COLO668 (cell line): ENCODE measurements around the gene CAPZB.

ENCODE experiments used
- DNase-seq: peaks from one replicate; lab custom pipeline; 2025; ENCODE audit not compliant: unreplicated experiment; lab: John Stamatoyannopoulos, UW

CAPZB gene

DNA sequence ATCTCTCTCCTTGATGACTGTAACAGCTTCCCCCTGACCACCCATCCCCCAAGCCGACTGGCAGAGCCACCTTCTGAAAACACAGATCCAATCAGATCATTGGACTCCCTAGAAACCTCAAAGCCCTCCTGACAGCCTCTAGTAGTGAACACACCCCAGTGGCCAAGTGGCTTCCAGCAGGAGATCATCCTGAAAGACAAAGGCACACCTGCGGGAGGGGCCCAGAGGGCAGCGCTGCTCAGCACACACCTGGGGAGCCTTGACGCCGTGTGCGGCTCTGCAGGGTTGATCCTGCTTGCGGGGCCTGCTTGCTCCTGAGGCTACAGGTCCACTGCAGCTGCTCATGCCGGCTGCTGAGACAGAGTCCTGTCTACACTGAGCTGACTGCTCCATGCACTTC is 131.7 kb downstream of the CAPZB start:
- peak; percentile 98 for DNase-seq

- DNase-seq, result peak; percentile 65
Measured at GRCh38 chr1:19352839-19353238, 132.5 kb downstream of the CAPZB start.

DNA sequence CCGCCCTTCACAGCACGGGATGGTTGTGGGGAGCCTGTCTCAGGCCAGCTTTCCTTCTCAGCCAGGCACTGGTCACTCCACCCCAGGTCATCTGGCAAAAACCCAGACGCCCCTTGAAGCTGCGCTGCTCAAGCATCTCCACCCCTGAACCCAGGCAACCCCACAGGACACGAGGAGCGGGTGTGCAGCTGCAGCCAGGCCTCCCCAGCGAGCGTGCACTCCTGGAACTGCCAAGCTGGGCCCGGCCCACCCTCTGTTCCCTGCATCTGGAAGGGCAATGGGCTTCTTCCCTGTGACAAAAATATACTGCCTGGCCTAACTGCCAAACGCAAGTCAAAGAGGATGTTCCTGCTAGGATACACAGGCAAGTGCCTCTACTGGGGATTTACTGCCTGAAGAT is 133.5 kb downstream of the CAPZB start:
- DNase-seq, result no peak

- no peak for DNase-seq
Measured at GRCh38 chr1:19350566-19350965, 134.8 kb downstream of the CAPZB start.

GRCh38 chr1:19349999-19350398 is 135.3 kb downstream of the CAPZB start:
- DNase-seq, result peak; percentile 70

GRCh38 chr1:19348441-19349198 is 136.7 kb downstream of the CAPZB start:
- no peak for DNase-seq

GRCh38 chr1:19347533-19348172 is 137.7 kb downstream of the CAPZB start:
- DNase-seq, result peak; percentile 43

DNA sequence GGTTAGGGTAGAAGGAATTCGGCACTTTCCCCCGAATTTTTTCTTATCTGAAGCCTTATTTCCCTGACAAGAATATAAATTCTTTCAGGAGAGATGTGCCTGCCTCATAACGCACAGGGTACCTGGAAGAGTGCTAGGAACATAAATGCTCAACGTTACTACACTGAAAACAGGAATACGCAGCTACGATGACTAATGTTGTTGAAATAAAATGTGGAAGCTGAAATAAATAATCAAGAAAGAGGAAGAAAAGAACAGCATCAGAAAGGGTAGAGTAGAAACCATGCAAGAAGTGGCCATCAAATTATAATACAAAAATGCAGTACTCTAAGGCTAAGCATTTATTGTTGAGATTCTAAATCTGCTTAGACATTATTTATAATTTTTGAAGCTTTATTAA is 139.3 kb downstream of the CAPZB start:
- DNase-seq, result no peak

GRCh38 chr1:19345391-19345790 is 139.9 kb downstream of the CAPZB start:
- no peak for DNase-seq

DNA sequence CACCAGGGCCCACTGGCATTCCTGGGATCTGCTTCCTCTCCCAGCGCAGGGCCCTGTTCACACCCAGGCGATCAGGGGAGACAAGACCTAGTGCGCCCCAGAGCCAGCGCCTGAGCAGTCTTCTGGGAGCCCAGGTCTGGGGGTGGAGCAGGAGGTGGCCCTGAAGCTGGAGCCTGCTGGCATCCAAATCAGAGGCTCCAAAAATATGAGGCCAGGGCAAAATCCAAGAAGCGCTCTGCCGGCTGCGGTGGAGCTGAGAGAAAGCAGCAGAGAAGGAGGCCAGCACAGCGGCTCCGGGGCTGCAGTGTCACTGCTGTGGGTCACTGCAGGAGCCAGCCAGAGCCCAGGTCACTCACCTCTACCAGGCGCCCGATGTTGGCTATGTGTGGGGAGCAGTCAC is 140.5 kb downstream of the CAPZB start:
- DNase-seq, result no peak

GRCh38 chr1:19344372-19344810 is 140.9 kb downstream of the CAPZB start:
- DNase-seq, result peak; percentile 91

DNA sequence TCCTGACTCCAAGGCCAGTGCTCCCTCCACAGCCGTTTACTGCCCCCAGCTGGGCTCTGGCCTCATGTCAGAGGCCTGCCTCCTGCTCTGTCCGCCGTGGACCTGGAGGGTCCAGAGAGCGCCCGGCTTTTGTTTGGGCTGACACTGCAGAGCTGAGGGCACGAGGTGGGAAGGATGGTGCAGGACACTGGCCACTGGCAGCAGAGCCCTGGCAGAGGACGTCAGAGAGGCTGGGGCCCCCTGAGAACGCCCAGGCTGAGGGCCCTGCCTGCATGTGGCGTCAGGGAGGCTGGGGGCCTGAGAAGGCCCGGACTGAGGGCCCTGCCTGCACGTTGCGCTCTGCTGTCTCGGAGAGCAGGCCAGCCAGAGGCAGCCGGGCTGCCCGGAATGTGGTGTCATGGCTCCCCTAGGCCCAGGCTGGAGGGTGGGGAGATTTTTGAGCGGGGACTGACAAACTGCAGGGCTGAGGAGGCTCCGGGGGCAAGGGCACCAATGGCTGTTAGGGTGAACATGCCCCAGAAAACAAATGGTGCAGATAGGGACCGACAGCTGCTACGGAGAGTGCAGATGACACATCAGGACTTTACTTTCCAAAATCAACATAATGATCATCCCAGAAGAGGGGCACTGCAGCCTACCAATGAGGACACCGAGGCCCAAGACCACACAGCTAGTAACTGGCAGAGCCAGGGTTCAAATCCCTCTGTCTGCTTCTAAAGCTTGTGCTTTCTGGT is 141.6 kb downstream of the CAPZB start:
- no peak for DNase-seq

- DNase-seq, result no peak
Measured at GRCh38 chr1:19342894-19343616, 142.3 kb downstream of the CAPZB start.

- no peak for DNase-seq
Measured at GRCh38 chr1:19342062-19342750, 143.1 kb downstream of the CAPZB start.

GRCh38 chr1:19341201-19342061 is 143.9 kb downstream of the CAPZB start:
- DNase-seq, result peak; percentile 80

DNA sequence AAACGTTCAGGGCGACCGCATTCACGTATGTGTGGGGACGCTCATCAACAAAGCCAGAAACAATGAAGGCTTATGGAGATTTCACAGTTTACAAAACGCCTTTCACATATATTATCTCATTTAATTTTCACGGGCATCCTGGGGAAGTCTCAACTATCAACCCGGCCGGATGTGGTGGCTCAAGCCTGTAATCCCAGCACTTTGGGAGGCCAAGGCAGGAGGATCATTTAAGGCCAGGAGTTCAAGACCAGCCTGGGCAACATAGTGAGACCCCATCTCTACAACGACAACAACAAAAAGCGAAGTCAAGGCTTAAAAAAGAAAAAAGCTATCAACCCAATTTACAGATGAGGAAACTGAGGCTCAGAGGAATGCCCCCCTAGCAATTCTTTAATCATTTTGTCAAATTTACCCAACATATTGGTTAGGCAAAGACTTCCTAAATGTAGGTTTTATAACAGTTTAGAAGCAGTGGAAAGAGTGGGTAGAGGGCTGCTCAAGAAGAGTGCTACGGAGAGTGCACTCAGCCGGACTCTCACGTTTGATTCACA is 144.9 kb downstream of the CAPZB start:
- DNase-seq, result no peak

DNA sequence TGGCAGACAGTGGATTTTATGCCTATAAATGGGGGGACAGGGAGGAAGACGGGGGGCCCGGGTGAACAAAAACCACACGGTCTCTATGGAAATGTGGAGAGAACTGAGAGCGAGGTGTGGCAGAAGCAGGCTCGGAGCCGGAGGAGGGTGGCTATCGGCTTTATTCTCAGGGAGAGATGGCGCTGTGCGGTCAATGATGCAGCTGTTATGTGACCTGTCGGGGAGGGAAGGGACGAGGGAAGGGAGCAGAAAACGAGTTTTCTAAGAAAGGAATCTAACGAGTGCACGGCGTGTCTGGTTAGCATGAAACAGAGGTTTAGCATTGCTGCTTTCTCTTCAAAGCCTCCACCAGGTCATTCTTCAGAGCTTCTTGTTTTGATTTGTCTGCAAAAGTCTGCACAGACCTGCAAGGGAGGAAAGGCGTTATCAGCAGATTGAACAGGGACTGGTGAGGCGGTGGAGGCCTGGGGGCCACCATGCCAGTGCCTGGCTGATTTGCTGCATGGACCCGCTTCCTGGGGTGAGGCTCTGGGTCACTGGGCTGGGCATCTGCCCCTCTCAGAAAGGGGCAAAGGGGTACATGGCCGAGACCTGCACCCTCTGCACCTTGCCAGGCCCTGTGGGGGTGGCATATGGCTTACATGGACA is 146.0 kb downstream of the CAPZB start:
- DNase-seq, result no peak

- DNase-seq, result no peak
Measured at GRCh38 chr1:19338323-19338762, 147.0 kb downstream of the CAPZB start.

GRCh38 chr1:19337289-19337688 is 148.1 kb downstream of the CAPZB start:
- DNase-seq, result no peak
